ENCODE results near the gene C19orf73. TPM values are rescaled to one million over a fixed set of nuclear protein-coding genes. Genes with fewer than 3 reads are reported as not detected.

Gene C19orf73
- total and polyA plus RNA-seq, 2 experiments from 2014 or later, result 0.86 to 1.0 TPM

- 71% methylated on average over 3 to 4 of the region's 4 CpGs for WGBS, 2 experiments (ENCODE audit: low coverage in 1 of 2, low lambda C conversion rate in 2 of 2, missing lambda C conversion rate in 2 of 2)
- in situ Hi-C loops (cut with MboI), result no loop called here
- no peaks in the 10 kb centered on the region for H3K36me3 ChIP-seq (ENCODE audit: low read depth)
- H3K27ac ChIP-seq, result no peak overlapping the region
- peaks cover 22% of the 10 kb centered on the region for H3K79me2 ChIP-seq (ENCODE audit: insufficient read depth)
- no peaks in the 10 kb centered on the region for H3K27me3 ChIP-seq (replicated peaks; ENCODE audit: insufficient read depth)
- no peak overlapping the region for H3K9ac ChIP-seq
- H3K4me2 ChIP-seq (ENCODE audit: unreplicated experiment), result no peak overlapping the region
- no peaks in the 10 kb centered on the region for H3K9me2 ChIP-seq (ENCODE audit: insufficient read depth)
- no peak for DNase-seq
- H2AFZ ChIP-seq, result no peak overlapping the region
- TF ChIP-seq EZH2 (IDR thresholded peaks at IDR 0.05; ENCODE audit: insufficient read depth, poor library complexity, severe bottlenecking) (no peak), EZH2phosphoT487 (IDR thresholded peaks at IDR 0.05; ENCODE audit: insufficient read depth, low read depth) (no peak)
- no peak overlapping the region for H3K4me3 ChIP-seq
- peaks cover 8% of the 10 kb centered on the region; the same call in 1 of the 2 replicates for H3K4me1 ChIP-seq (ENCODE audit: insufficient read depth)
- no peaks in the 10 kb centered on the region; the same call in 1 of the 2 replicates for H4K20me1 ChIP-seq (ENCODE audit: insufficient read depth)
- no peaks in the 10 kb centered on the region for H3K9me3 ChIP-seq (ENCODE audit: low read depth)
- peaks cover 5% of the 10 kb centered on the region; the same call in 1 of the 2 replicates for H3F3A ChIP-seq (ENCODE audit: insufficient read depth)
Measured at GRCh38 chr19:49155820-49156346, 36.9 kb upstream of the C19orf73 start.

- H3F3A ChIP-seq (ENCODE audit: insufficient read depth), result peaks cover 5% of the 10 kb centered on the region; the same call in 1 of the 2 replicates
- DNase-seq, result no peak
- H3K27me3 ChIP-seq (replicated peaks; ENCODE audit: insufficient read depth), result no peaks in the 10 kb centered on the region
- TF ChIP-seq EZH2 (IDR thresholded peaks at IDR 0.05; ENCODE audit: insufficient read depth, poor library complexity, severe bottlenecking), result no peak
- TF ChIP-seq EZH2phosphoT487 (IDR thresholded peaks at IDR 0.05; ENCODE audit: insufficient read depth, low read depth), result no peak
- H3K27ac ChIP-seq, result no peak within 1 kb of the TSS
- 61 to 63% methylated on average over 17 to 19 of the region's 19 CpGs for WGBS, 2 experiments (ENCODE audit: low coverage in 1 of 2, low lambda C conversion rate in 2 of 2, missing lambda C conversion rate in 2 of 2)
- H3K4me1 ChIP-seq (ENCODE audit: insufficient read depth), result peaks cover 8% of the 10 kb centered on the region; the same call in 1 of the 2 replicates
- no peak within 1 kb of the TSS for H3K4me3 ChIP-seq
- H3K9me3 ChIP-seq (ENCODE audit: low read depth), result no peaks in the 10 kb centered on the region
- no peak within 1 kb of the TSS for H3K9ac ChIP-seq
- no peaks in the 10 kb centered on the region; the same call in 1 of the 2 replicates for H4K20me1 ChIP-seq (ENCODE audit: insufficient read depth)
- peaks cover 22% of the 10 kb centered on the region for H3K79me2 ChIP-seq (ENCODE audit: insufficient read depth)
- H3K36me3 ChIP-seq (ENCODE audit: low read depth), result no peaks in the 10 kb centered on the region
- H2AFZ ChIP-seq, result no peak within 1 kb of the TSS
- in situ Hi-C loops (cut with MboI), result no loop called here
- H3K9me2 ChIP-seq (ENCODE audit: insufficient read depth), result no peaks in the 10 kb centered on the region
- no peak within 1 kb of the TSS for H3K4me2 ChIP-seq (ENCODE audit: unreplicated experiment)
Measured at GRCh38 chr19:49155005-49155819, 36.3 kb upstream of the C19orf73 start, which contains the start of gene HRC. HRC (minus strand) TSS chr19:49155396; CDS start chr19:49155237, 159 bp downstream.

- Histone ChIP-seq H3K9me2 (ENCODE audit: insufficient read depth) (no peaks in the 10 kb centered on the region), H2AFZ (no peak overlapping the region), H3K79me2 (ENCODE audit: insufficient read depth) (peaks cover 14% of the 10 kb centered on the region), H3K9me3 (ENCODE audit: low read depth) (no peaks in the 10 kb centered on the region), H3K27ac (no peak overlapping the region), H3F3A (ENCODE audit: insufficient read depth) (peaks cover 5% of the 10 kb centered on the region; the same call in 1 of the 2 replicates), H3K36me3 (ENCODE audit: low read depth) (no peaks in the 10 kb centered on the region), H3K4me3 (no peak overlapping the region), H3K4me2 (ENCODE audit: unreplicated experiment) (no peak overlapping the region), H3K4me1 (ENCODE audit: insufficient read depth) (peaks cover 8% of the 10 kb centered on the region; the same call in 1 of the 2 replicates), H3K9ac (no peak overlapping the region), H4K20me1 (ENCODE audit: insufficient read depth) (no peaks in the 10 kb centered on the region), H3K27me3 (replicated peaks; ENCODE audit: insufficient read depth) (no peaks in the 10 kb centered on the region)
- 92 to 94% methylated on average over 6 of the region's 6 CpGs for WGBS, 2 experiments (ENCODE audit: low coverage in 1 of 2, low lambda C conversion rate in 2 of 2, missing lambda C conversion rate in 2 of 2)
- in situ Hi-C loops (cut with MboI), result no loop called here
- TF ChIP-seq EZH2 (IDR thresholded peaks at IDR 0.05; ENCODE audit: insufficient read depth, poor library complexity, severe bottlenecking) (no peak), EZH2phosphoT487 (IDR thresholded peaks at IDR 0.05; ENCODE audit: insufficient read depth, low read depth) (no peak)
- DNase-seq, result no peak
Measured at GRCh38 chr19:49154279-49154678, 35.3 kb upstream of the C19orf73 start.

GRCh38 chr19:49153167-49153809 lies 34.3 kb upstream of the C19orf73 start:
- H2AFZ ChIP-seq, result no peak overlapping the region
- in situ Hi-C loops (cut with MboI), result no loop called here
- peaks cover 5% of the 10 kb centered on the region; the same call in 1 of the 2 replicates for H3F3A ChIP-seq (ENCODE audit: insufficient read depth)
- peaks cover 3% of the 10 kb centered on the region; the same call in 1 of the 2 replicates for H3K4me1 ChIP-seq (ENCODE audit: insufficient read depth)
- no peaks in the 10 kb centered on the region for H3K9me2 ChIP-seq (ENCODE audit: insufficient read depth)
- no peak for TF ChIP-seq EZH2phosphoT487 (IDR thresholded peaks at IDR 0.05; ENCODE audit: insufficient read depth, low read depth)
- no peaks in the 10 kb centered on the region for H4K20me1 ChIP-seq (ENCODE audit: insufficient read depth)
- H3K79me2 ChIP-seq (ENCODE audit: insufficient read depth), result 0 out of 2 replicates have a peak, but pooled peaks cover 7% of the 10 kb centered on the region
- no peak overlapping the region for H3K4me3 ChIP-seq
- no peak overlapping the region for H3K9ac ChIP-seq
- no peak overlapping the region for H3K4me2 ChIP-seq (ENCODE audit: unreplicated experiment)
- no peaks in the 10 kb centered on the region for H3K36me3 ChIP-seq (ENCODE audit: low read depth)
- H3K27me3 ChIP-seq (replicated peaks; ENCODE audit: insufficient read depth), result no peaks in the 10 kb centered on the region
- H3K9me3 ChIP-seq (ENCODE audit: low read depth), result no peaks in the 10 kb centered on the region
- no peak for DNase-seq
- no peak overlapping the region for H3K27ac ChIP-seq
- WGBS, 2 experiments (ENCODE audit: low coverage in 1 of 2, low lambda C conversion rate in 2 of 2, missing lambda C conversion rate in 2 of 2), result 96 to 97% methylated on average over 10 of the region's 10 CpGs
